ENCODE results near the gene ENOX2. TPM values are rescaled to one million over a fixed set of nuclear protein-coding genes. Genes with fewer than 3 reads are reported as not detected.

Gene ENOX2
- total RNA-seq, 3 donors from 2014 or later = 10.9 to 14.9 (median 13.0) TPM

DNA sequence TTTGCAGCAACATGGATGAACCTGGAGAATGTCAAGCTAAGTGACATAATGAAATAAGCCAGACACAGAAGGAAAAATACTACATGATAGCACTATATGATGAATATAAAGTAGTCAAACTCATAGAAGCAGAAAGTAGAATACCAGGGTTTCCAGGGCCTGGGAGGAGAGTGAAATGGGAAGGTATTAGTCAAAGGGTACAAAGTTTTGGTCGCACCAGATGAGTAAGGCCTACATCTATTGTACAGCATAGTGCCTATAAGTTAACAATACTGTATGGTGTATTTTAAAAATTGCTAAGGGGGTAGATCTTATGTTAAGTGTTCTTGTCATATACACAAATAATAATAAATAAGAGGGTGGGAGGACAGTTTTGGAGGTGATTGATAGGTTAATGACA is 41.5 kb downstream of the ENOX2 start:
- no peaks in the 10 kb centered on the region for H3K9me3 Mint-ChIP-seq
- DNase-seq (no peak), ATAC-seq (no peak)
- H3K4me1 Mint-ChIP-seq (ENCODE audit: low read depth) = peaks cover 9% of the 10 kb centered on the region
- H3K4me3 Mint-ChIP-seq = no peak overlapping the region
- H3K27me3 Mint-ChIP-seq (ENCODE audit: low read depth) = no peaks in the 10 kb centered on the region
- H3K36me3 Mint-ChIP-seq (ENCODE audit: insufficient read depth) = peaks cover 4% of the 10 kb centered on the region

DNA sequence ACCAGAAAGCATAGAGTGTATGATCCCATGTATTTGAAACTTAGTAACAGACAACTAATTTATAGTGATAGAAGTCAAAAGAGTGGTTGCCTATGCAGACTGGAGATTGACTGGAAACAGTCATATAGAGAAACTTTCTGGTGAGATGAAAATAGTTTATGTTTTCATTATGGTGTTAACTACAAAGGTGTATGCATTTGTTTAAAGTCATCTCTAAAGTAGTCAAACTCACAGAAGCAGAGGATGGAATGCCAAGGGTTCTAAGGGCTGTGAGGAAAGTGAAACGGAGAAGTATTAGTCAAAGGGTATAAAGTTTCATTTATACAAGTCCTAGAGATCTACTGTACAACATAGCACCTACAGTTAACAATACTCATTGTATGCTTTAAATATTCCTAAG is 45.8 kb downstream of the ENOX2 start:
- no peaks in the 10 kb centered on the region for H3K27me3 Mint-ChIP-seq (ENCODE audit: low read depth)
- DNase-seq (no peak), ATAC-seq (peak; percentile 95)
- no peak overlapping the region for H3K4me3 Mint-ChIP-seq
- H3K36me3 Mint-ChIP-seq (ENCODE audit: insufficient read depth) = peaks cover 9% of the 10 kb centered on the region
- H3K4me1 Mint-ChIP-seq (ENCODE audit: low read depth) = peaks cover 4% of the 10 kb centered on the region
- H3K9me3 Mint-ChIP-seq = no peaks in the 10 kb centered on the region

DNA sequence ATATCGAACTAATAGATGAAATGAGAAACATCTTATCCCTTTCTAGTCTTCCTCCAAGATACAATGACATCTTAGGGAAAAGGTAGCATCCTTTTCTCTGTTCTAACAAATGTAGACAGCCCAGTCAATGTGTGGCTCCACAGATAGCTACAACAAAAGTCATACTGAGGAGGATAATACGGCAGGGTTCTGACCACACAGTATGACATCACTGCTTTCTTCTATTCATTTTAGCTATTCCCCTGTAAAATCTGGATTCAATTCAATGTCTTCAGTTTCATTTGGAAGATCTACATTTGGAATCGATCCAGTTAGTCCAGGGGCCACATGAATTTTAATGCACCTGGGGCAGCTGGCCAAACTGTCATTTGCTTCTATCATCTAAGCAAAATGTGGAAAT is 51.4 kb downstream of the ENOX2 start:
- Mint-ChIP-seq H3K27me3 (ENCODE audit: low read depth) (no peaks in the 10 kb centered on the region), H3K9me3 (no peaks in the 10 kb centered on the region), H3K4me1 (ENCODE audit: low read depth) (peaks cover 10% of the 10 kb centered on the region), H3K36me3 (ENCODE audit: insufficient read depth) (peaks cover 5% of the 10 kb centered on the region), H3K4me3 (no peak overlapping the region)
- ATAC-seq (no peak), DNase-seq (no peak)

DNA sequence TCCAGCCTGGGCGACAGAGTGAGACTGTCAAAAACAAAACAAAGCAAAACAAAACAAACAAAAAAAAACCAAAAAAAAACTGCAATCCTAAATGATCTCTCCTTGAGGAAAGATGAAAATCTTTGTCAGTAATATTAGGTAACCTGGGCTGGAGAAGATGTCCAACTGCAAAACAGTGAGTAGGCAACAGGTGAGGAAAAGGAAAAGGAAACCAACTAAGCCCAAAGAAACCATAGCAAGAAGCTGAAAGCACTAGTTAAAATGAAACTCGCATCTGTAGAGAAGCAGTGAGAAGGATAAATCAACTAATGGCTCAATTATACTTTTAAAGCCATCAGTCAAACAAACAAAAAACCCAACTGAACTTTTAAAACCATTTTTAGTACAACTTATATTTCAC is 54.2 kb downstream of the ENOX2 start:
- no peak overlapping the region for H3K4me3 Mint-ChIP-seq
- DNase-seq (no peak), ATAC-seq (no peak)
- H3K9me3 Mint-ChIP-seq = no peaks in the 10 kb centered on the region
- H3K36me3 Mint-ChIP-seq (ENCODE audit: insufficient read depth) = peaks cover 2% of the 10 kb centered on the region
- no peaks in the 10 kb centered on the region for H3K27me3 Mint-ChIP-seq (ENCODE audit: low read depth)
- peaks cover 10% of the 10 kb centered on the region for H3K4me1 Mint-ChIP-seq (ENCODE audit: low read depth)

DNA sequence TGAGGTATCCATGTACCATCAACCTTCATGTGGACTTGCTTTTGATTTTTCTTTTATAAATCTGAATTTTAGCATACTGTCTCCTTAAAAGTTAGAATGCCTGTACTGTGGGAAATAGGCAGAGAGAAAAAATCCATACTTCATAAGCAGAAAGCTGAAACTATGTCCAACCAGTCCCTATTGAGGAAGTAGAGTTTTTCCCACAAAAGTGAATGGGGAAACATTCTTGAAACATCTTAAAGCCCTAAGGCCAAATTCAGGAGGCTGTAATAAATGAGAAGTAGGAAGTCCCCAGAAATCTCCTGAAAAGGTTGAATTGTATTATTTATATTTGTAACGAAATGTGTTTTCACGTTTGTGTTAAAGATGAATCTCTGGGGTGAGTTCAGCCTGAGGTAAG is 56.3 kb downstream of the ENOX2 start:
- peaks cover 2% of the 10 kb centered on the region for H3K36me3 Mint-ChIP-seq (ENCODE audit: insufficient read depth)
- no peak for DNase-seq
- peaks cover 15% of the 10 kb centered on the region for H3K4me1 Mint-ChIP-seq (ENCODE audit: low read depth)
- no peak overlapping the region for H3K4me3 Mint-ChIP-seq
- no peak for ATAC-seq
- H3K27me3 Mint-ChIP-seq (ENCODE audit: low read depth) = no peaks in the 10 kb centered on the region
- H3K9me3 Mint-ChIP-seq = no peaks in the 10 kb centered on the region

DNA sequence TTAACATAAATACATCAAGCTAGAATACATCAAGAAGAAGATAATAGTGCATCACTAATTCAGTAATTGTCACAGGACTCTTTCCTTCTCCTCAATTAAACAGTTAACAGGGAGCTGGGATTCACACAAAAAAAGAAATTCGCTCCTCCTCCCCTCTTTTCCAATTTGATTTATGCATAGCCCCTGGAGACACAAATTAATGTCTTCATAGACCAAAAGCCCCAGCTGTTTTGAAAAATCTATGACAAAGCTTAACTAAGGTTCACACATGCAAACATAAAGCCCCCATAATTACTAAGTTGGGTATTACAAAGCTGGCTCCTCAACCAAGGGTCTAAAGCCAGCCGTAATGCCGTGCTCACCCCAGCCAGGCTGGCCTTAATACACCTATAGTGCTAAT is 61.2 kb downstream of the ENOX2 start:
- Mint-ChIP-seq H3K36me3 (ENCODE audit: insufficient read depth) (peaks cover 2% of the 10 kb centered on the region), H3K4me1 (ENCODE audit: low read depth) (peaks cover 11% of the 10 kb centered on the region)

DNA sequence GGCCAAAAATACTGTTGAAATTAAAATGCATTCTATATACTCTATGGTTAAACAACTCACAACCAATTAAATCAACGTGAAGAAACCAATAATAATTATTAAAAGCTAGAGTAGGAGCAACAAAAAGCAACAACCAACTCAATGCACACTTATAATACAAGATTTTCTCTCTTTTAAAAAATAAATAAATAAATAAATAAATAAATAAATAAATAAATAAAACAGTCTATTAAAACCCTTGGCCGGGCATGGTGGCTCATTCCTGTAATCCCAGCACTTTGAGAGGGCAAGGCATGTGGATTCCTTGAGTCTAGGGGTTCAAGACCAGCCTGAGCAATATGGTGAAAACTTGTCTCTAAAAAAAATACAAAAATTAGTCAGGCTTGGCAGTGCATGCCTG is 62.7 kb downstream of the ENOX2 start:
- Mint-ChIP-seq H3K27me3 (ENCODE audit: low read depth) (no peaks in the 10 kb centered on the region), H3K4me1 (ENCODE audit: low read depth) (peaks cover 17% of the 10 kb centered on the region), H3K36me3 (ENCODE audit: insufficient read depth) (peaks cover 2% of the 10 kb centered on the region), H3K4me3 (no peak overlapping the region), H3K9me3 (no peaks in the 10 kb centered on the region)
- ATAC-seq (no peak), DNase-seq (no peak)

More for the DNA sequence above, 61.2 kb downstream of the ENOX2 start:
- Mint-ChIP-seq H3K27me3 (ENCODE audit: low read depth) (no peaks in the 10 kb centered on the region), H3K9me3 (no peaks in the 10 kb centered on the region), H3K4me3 (no peak overlapping the region)
- DNase-seq (no peak), ATAC-seq (no peak)

DNA sequence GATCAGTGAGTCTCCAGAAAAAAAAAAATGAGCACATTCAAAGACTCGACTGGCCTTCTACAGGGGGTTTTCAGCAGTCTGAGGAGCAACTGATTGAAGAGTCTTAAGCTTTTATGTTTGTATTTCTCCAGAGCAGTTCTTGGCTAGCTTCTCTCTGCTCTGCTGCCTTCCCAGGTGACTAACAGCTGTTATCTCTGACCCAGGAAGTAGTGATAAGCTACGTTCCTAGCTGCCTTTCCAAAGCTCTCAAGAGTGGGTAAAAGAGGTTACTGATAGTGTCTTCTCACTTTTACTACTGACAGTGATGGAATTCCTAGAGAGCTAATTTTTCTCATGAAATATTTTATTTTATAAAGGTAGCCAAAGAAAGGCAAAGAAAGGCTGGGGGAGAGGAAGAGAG is 66.6 kb downstream of the ENOX2 start:
- no peak overlapping the region for H3K4me3 Mint-ChIP-seq
- H3K4me1 Mint-ChIP-seq (ENCODE audit: low read depth) = peaks cover 30% of the 10 kb centered on the region
- DNase-seq (no peak), ATAC-seq (no peak)
- no peaks in the 10 kb centered on the region for H3K27me3 Mint-ChIP-seq (ENCODE audit: low read depth)
- no peaks in the 10 kb centered on the region for H3K9me3 Mint-ChIP-seq
- H3K36me3 Mint-ChIP-seq (ENCODE audit: insufficient read depth) = no peaks in the 10 kb centered on the region

DNA sequence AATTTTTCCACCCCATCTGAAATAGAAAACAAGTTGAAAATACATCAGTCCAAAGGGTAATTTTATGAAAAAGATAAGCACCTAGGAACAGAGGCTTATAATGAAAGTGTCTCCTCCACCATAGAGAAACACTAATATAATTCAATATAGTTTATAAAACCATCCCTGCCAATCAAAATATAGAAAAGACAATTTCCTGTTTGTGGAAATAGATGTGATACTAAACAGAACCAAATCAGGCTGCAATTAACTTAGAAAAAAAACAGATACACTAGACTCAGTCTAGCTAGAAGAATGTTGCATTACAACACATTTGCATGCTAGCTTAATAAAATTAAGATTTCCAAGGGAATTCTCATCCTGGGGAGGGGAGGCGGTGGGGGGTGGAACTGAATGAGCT is 68.2 kb downstream of the ENOX2 start:
- ATAC-seq (no peak), DNase-seq (no peak)
- H3K4me3 Mint-ChIP-seq = no peak overlapping the region
- H3K9me3 Mint-ChIP-seq = no peaks in the 10 kb centered on the region
- no peaks in the 10 kb centered on the region for H3K27me3 Mint-ChIP-seq (ENCODE audit: low read depth)
- no peaks in the 10 kb centered on the region for H3K36me3 Mint-ChIP-seq (ENCODE audit: insufficient read depth)
- H3K4me1 Mint-ChIP-seq (ENCODE audit: low read depth) = peaks cover 34% of the 10 kb centered on the region

DNA sequence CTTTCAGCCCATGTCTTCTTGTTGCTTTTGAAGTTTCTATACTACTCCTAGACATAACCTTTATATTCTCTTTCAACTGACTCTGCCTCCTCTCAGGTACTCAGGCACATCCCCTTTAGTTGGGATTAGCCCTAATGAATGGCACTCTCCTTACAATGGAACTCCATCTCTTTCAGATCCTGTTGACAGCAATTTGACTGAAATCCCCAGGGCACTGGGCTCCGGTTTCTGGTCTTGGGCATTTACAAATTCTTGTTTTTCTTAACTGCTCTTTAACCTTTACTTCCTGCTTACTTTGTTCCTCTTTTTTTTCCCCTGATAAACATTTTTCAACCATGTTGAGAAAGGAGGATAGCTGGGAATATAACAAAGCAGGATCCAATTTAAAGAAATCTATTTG is 68.9 kb downstream of the ENOX2 start:
- Mint-ChIP-seq H3K36me3 (ENCODE audit: insufficient read depth) (no peaks in the 10 kb centered on the region), H3K4me1 (ENCODE audit: low read depth) (peaks cover 34% of the 10 kb centered on the region), H3K27me3 (ENCODE audit: low read depth) (no peaks in the 10 kb centered on the region), H3K4me3 (no peak overlapping the region), H3K9me3 (no peaks in the 10 kb centered on the region)
- ATAC-seq (no peak), DNase-seq (no peak)

DNA sequence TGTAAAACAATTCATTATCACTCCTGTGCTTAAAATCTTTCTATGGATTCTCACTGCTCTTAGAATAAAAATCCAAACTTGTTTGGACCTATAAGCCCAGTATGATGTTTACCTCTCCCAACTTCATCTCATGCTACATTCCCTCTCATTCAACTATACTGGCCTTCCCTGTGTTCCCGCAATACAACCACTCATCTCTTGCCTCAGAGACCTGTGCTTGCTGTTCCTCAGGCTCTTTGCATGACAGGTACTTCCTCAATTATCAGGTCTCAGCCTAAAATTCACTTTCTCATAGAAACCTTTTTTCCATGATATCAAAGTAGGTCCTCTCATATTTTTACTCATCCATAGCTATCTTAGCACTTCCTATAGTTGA is 71.7 kb downstream of the ENOX2 start:
- DNase-seq (no peak), ATAC-seq (no peak)
- no peak overlapping the region for H3K4me3 Mint-ChIP-seq
- H3K9me3 Mint-ChIP-seq = no peaks in the 10 kb centered on the region
- no peaks in the 10 kb centered on the region for H3K27me3 Mint-ChIP-seq (ENCODE audit: low read depth)
- no peaks in the 10 kb centered on the region for H3K36me3 Mint-ChIP-seq (ENCODE audit: insufficient read depth)
- peaks cover 27% of the 10 kb centered on the region for H3K4me1 Mint-ChIP-seq (ENCODE audit: low read depth)

DNA sequence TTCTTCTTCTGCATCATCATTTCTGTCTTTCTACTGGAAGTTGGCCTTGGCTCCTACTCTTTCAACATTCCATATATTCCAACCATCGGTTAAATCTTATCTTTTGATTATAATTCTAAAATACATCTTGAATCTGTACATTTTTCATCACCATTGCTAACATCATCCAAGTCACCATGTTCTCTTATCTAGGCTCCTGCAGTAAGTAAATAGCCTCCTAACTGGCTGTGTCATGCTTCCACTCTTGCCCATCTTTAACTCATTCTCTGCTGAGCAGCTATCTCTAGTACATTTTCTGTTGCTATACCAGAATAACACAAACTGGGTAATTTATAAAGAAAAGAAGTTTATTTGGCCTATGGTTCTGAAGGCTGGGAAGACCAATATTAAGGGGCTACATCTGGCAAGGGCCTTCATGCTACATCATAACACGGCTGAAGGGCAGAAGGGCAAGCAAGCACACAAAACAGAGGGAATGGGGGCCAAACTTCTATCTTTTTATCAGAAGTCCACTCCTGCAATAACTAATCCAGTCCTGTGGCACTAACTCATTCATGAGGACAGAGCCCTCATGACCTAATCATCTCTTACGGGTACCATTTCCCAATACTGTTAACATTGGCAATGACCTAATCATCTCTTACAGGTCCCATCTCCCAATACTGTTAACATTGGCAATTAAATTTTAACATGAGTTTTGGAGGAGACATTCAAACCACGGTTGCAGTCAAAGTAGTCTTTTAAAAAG is 72.2 kb downstream of the ENOX2 start:
- Mint-ChIP-seq H3K27me3 (ENCODE audit: low read depth) (no peaks in the 10 kb centered on the region), H3K4me1 (ENCODE audit: low read depth) (peaks cover 24% of the 10 kb centered on the region), H3K36me3 (ENCODE audit: insufficient read depth) (no peaks in the 10 kb centered on the region), H3K4me3 (no peak overlapping the region), H3K9me3 (no peaks in the 10 kb centered on the region)
- ATAC-seq = no peak
- DNase-seq = no peak

DNA sequence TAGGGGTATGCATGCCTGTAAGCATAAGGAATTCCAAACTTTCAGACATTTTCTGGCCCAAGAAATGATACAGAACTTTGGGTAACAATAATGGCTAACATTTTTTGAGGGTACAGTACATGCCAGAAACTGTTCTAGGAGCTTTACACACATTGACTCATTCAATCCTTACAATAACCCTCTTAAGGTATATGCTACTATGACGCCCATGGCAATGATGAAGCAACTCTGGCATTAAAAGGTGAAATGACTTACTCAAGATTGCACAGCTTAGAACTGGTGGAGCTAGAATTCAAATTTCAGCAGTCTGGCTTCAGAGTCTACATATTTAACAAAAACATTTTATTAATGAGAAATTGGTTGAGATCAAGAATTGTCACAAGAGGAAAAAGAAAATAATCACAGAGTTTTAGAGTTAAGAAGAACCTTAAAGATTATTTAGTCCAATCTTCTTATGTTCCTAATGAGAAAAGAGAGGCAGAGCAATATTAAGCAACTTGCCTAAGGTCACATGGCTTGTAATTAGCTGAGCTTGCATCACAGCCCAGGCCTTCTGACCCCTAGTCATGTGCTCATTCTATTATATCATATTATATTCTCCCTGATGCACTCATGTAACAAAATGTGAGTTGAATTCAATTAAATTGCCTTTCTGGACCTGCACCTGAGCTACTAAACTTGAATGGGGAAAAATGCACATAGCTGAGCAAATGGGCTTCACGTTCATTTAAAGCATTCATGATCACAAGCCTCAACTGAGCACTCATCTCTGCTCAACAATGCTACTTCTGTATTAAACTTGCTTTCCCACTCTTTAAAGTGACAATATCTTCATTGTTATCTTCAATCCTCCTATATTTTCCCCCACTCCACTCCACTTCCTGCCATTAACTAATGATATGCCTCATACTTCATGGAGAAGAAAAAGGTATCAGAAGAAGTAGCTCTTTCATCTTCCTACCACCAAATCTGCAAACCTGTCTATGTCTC is 73.2 kb downstream of the ENOX2 start:
- no peaks in the 10 kb centered on the region for H3K9me3 Mint-ChIP-seq
- H3K4me3 Mint-ChIP-seq = no peak overlapping the region
- H3K4me1 Mint-ChIP-seq (ENCODE audit: low read depth) = peaks cover 23% of the 10 kb centered on the region
- DNase-seq = no peak
- ATAC-seq = no peak
- H3K36me3 Mint-ChIP-seq (ENCODE audit: insufficient read depth) = no peaks in the 10 kb centered on the region
- H3K27me3 Mint-ChIP-seq (ENCODE audit: low read depth) = no peaks in the 10 kb centered on the region

DNA sequence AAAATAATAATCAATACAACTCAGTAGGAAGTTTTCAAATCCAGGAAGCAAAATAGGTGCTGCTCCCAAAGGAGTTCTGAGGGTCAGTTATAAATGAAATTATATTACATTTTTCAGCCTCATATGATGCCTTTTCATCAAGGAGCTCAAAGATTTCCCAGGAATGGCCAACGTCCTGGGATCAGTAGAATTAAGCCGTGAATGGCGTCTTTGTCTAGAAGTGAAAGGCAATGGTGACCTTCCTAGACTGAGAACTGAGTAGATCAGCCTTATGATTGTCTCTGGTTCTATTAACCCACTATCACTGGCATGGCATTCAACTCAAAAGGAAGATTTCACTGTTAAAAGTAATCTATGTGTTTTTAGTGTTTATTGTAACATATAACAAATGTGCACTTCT is 74.4 kb downstream of the ENOX2 start:
- Mint-ChIP-seq H3K4me3 (no peak overlapping the region), H3K27me3 (ENCODE audit: low read depth) (no peaks in the 10 kb centered on the region), H3K9me3 (no peaks in the 10 kb centered on the region), H3K36me3 (ENCODE audit: insufficient read depth) (no peaks in the 10 kb centered on the region), H3K4me1 (ENCODE audit: low read depth) (peaks cover 19% of the 10 kb centered on the region)
- ATAC-seq (no peak), DNase-seq (no peak)

DNA sequence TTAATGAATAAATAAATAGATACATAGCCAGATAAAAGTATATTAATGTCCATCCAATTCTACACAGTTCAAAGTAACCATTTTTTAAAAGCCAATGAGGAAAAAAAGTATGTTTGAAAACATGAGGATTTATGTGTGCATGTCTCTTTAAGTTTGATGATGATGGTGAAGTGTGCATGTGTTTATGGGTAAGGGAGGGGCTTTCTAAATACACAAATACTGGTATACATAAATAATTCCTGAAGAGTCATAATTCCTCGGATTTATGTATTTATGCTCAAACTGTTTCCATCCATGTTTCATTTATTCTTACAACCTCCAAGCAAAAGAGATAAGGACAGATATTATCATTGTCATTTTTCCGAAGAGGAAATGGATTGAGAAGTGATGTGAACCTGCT is 75.4 kb downstream of the ENOX2 start:
- no peak overlapping the region for H3K4me3 Mint-ChIP-seq
- ATAC-seq = no peak
- H3K9me3 Mint-ChIP-seq = no peaks in the 10 kb centered on the region
- DNase-seq = no peak
- H3K27me3 Mint-ChIP-seq (ENCODE audit: low read depth) = no peaks in the 10 kb centered on the region
- H3K36me3 Mint-ChIP-seq (ENCODE audit: insufficient read depth) = no peaks in the 10 kb centered on the region
- peaks cover 12% of the 10 kb centered on the region for H3K4me1 Mint-ChIP-seq (ENCODE audit: low read depth)

Data from activated T-cell treated with anti-CD3 and anti-CD28 coated beads, Interleukin-2, amount 50 U/mL, for 4 hours (primary cell).